Mononuclear cell (primary cell): Measurements from ENCODE around the gene B4GALT1. TPM values are rescaled to one million over a fixed set of nuclear protein-coding genes. Genes with fewer than 3 reads are reported as not detected.

ENCODE experiments used
- H3K27me3 ChIP-seq: 2 replicates; pipeline ENCODE4 v1.6.0; 2011; ENCODE audit warnings: low read length, control low read depth; ENCODE audit not compliant: insufficient read depth
- H3K4me1 ChIP-seq: 2 replicates; pipeline ENCODE4 v1.5.1; 2011; ENCODE audit warnings: mild to moderate bottlenecking, low read length, control low read depth; ENCODE audit not compliant: insufficient read depth
- H3K4me3 ChIP-seq: 2 replicates; pipeline ENCODE4 v1.5.1; 2011; ENCODE audit warnings: mild to moderate bottlenecking, low read length, moderate library complexity
- H3K9me3 ChIP-seq: 2 replicates; pipeline ENCODE4 v1.5.1; 2011; ENCODE audit warnings: low read depth, mild to moderate bottlenecking, control low read depth, low read length
- total RNA-seq: library from RNA; depleted of rRNA; stranded (reverse); fragments of >200 nt; gene quantifications from one replicate; pipeline ENCODE4 v1.2.3, GENCODE V29; 2012

The B4GALT1 gene
- total RNA-seq, 1 donor: 62.5 TPM

DNA sequence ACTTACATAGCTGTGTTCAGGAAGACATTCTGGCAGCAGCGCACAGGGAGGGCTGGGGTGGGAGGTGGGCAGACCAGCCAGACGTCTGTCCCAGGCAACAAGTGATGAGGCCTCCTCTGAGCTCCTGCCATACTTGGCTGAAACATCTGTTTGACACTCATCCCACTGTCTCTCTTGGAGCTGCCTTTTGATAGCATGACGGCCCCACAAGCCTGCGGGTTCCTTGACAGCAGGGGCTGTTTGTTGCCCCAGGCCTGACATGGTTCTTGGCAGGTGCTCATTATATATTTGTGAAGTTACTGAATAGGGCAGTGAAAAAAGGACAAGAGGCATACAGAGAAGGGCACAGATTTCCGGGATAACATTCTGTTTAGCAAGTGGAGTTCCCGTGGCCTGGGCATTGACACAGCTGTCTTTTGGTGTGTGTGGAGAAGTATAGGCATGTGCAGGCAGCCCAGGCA is 22.2 kb upstream of the B4GALT1 start:
- Histone ChIP-seq H3K4me1 (no peaks in the 10 kb centered on the region), H3K27me3 (no peaks in the 10 kb centered on the region), H3K9me3 (no peaks in the 10 kb centered on the region), H3K4me3 (no peak overlapping the region)

- Histone ChIP-seq H3K4me1 (no peaks in the 10 kb centered on the region), H3K4me3 (no peak overlapping the region), H3K9me3 (no peaks in the 10 kb centered on the region), H3K27me3 (no peaks in the 10 kb centered on the region)
Measured at GRCh38 chr9:33188711-33189110, 21.6 kb upstream of the B4GALT1 start.

DNA sequence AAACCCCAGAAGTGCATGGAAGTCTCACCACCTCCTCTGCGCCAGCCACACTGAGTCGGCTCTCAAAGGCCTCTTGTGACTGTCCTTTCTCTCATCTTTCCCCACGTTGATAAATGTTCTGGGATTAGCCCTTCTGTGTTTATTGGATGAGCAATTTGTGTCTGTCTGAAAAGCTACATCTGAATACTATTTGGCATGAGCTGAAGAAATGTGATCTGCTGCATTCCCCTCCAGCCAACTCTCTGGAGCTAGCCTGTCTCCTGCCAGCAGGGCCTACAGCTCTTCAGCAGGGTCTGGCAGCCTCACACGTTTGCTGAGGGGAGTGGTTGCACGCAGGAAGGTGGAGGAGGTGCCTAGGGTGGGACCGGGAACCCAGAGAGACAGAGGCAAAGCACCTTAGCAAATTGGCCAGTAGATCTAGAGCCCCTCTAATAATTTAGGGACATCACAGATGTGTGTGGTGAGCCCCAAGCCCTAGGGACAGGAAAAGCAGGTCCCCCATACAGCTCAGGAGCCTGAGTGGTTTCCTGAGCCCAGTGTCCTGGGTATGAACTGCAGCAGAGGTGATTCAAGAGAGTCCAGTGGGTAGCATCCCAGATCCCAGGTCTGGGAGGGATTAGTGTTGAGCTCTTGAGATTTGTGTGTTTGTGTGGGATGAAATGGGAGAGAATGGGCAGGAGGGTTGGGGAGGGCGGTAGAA is 20.5 kb upstream of the B4GALT1 start:
- H3K4me1 ChIP-seq: no peaks in the 10 kb centered on the region
- no peaks in the 10 kb centered on the region for H3K27me3 ChIP-seq
- no peaks in the 10 kb centered on the region for H3K9me3 ChIP-seq

DNA sequence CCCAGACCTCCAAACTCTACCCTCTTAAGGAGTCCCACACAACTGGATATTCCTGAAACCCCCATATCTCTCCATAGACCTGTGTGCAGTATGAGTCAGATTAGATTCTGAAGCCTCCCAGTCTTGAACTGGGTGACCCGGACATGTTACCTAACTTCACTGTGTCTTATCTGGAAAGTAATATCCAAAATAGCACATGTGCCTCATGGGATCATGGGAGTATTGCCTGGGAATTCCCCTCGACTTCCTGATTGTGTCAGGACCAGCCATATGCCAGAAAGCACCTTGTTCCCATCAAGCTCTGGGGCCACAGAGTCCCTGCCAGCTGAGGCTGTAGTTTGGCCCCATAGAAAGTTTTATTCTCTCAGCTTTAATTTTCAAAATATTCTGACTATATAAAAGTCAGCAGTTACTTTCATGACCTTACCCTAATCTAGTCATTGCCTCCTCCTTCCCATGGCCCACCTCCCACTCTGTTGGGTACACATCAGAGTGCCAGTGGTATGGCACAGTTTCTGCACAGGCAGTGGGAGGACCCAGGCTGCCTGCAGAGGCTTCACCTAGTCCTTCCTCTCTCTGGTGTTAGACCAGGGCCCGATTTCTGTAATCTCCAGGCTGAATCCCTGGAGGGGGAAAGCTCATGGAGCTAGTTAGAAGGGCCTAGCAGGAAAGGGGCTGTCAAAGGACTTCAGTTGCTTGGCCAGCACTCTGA is 19.5 kb upstream of the B4GALT1 start:
- Histone ChIP-seq H3K4me3 (no peak overlapping the region), H3K9me3 (no peaks in the 10 kb centered on the region), H3K4me1 (no peaks in the 10 kb centered on the region), H3K27me3 (peaks cover 4% of the 10 kb centered on the region)

More for the DNA sequence above, 20.5 kb upstream of the B4GALT1 start:
- no peak overlapping the region for H3K4me3 ChIP-seq

- Histone ChIP-seq H3K4me1 (no peaks in the 10 kb centered on the region), H3K9me3 (no peaks in the 10 kb centered on the region), H3K27me3 (peaks cover 6% of the 10 kb centered on the region), H3K4me3 (no peak overlapping the region)
Measured at GRCh38 chr9:33185858-33186257, 18.7 kb upstream of the B4GALT1 start.

DNA sequence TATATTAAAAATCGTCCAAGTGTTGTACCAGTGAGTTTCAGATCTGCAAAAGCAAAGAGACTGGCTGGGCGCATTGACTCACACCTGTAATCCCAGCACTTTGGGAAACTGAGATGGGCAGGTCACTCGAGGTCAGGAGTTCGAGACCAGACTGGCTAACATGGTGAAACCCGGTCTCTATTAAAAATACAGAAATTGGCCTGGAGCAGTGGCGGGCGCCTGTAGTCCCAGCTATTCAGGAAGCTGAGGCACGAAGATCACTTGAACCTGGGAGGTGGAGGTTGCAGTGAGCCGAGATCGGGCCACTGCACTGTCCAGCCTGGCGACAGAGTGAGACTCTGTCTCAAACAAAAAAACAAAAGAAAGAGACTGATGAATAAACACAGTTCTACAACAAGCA is 18.3 kb upstream of the B4GALT1 start:
- Histone ChIP-seq H3K4me1 (no peaks in the 10 kb centered on the region), H3K4me3 (no peak overlapping the region), H3K27me3 (peaks cover 6% of the 10 kb centered on the region)

GRCh38 chr9:33184963-33185362 is 17.8 kb upstream of the B4GALT1 start:
- no peaks in the 10 kb centered on the region for H3K4me1 ChIP-seq
- peaks cover 6% of the 10 kb centered on the region for H3K27me3 ChIP-seq
- H3K4me3 ChIP-seq: no peak overlapping the region
- H3K9me3 ChIP-seq: no peaks in the 10 kb centered on the region

More for the DNA sequence above, 18.3 kb upstream of the B4GALT1 start:
- H3K9me3 ChIP-seq: no peaks in the 10 kb centered on the region

DNA sequence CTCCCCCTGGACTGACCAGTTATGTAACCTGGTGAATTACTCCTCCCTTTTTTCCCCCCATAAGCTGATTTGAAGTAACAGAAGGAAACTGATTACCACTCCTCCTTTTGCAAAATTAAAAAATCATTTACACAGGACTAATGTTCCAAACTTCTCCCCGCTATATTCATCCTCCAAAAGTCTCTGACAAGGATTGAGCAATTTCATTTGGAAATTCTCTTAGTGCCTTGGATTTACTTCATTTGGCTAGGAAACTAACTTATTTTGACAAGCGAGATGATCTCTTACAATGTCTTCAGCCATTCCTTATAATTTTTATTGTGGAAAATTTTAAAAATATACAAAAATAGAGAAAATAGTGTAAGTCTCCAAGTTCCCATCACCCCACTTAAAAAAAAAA is 15.4 kb upstream of the B4GALT1 start:
- peaks cover 6% of the 10 kb centered on the region for H3K27me3 ChIP-seq
- H3K4me3 ChIP-seq: no peak overlapping the region
- H3K4me1 ChIP-seq: no peaks in the 10 kb centered on the region
- no peaks in the 10 kb centered on the region for H3K9me3 ChIP-seq

DNA sequence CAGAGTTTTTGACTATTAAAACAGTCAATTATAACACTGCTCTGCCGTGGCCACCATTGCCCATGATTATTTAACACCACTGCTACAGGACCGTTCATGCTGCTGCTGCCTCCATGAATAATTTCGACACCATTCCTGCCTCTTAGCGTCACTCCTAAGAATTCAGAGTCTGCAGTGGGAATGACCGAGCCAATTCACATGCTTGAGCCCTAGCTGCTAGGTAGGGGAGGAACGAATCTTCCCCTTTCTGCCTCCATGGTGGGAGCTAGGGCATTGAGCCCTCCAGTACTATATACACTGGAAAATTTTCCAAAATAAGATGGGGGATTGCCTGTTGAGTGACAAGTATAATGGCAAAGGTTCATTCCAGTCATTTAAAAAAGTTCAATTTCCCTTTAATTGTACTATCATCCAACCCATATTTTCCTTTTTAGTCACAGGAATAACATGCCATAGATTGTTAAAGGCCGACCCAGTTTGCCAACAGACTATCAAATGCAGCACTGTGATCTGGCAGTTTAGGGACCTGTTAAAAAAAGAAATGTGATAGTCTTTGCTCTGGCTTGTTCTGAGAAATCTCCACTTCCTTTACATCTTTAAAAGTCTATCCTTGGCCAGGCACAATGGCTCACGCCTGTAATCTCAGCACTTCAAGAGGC is 13.5 kb upstream of the B4GALT1 start:
- H3K9me3 ChIP-seq: no peaks in the 10 kb centered on the region
- no peak overlapping the region for H3K4me3 ChIP-seq
- peaks cover 6% of the 10 kb centered on the region for H3K27me3 ChIP-seq
- H3K4me1 ChIP-seq: no peaks in the 10 kb centered on the region

- no peak overlapping the region for H3K4me3 ChIP-seq
- H3K27me3 ChIP-seq: peaks cover 6% of the 10 kb centered on the region
- H3K9me3 ChIP-seq: no peaks in the 10 kb centered on the region
- H3K4me1 ChIP-seq: no peaks in the 10 kb centered on the region
Measured at GRCh38 chr9:33178972-33179697, 12.0 kb upstream of the B4GALT1 start.

- no peaks in the 10 kb centered on the region for H3K9me3 ChIP-seq
- H3K4me1 ChIP-seq: no peaks in the 10 kb centered on the region
- H3K27me3 ChIP-seq: peaks cover 6% of the 10 kb centered on the region
- H3K4me3 ChIP-seq: no peak overlapping the region
Measured at GRCh38 chr9:33177639-33178038, 10.5 kb upstream of the B4GALT1 start.

- H3K4me1 ChIP-seq: no peaks in the 10 kb centered on the region
- H3K27me3 ChIP-seq: peaks cover 5% of the 10 kb centered on the region
- H3K9me3 ChIP-seq: no peaks in the 10 kb centered on the region
- no peak overlapping the region for H3K4me3 ChIP-seq
Measured at GRCh38 chr9:33177086-33177485, 9.9 kb upstream of the B4GALT1 start.

DNA sequence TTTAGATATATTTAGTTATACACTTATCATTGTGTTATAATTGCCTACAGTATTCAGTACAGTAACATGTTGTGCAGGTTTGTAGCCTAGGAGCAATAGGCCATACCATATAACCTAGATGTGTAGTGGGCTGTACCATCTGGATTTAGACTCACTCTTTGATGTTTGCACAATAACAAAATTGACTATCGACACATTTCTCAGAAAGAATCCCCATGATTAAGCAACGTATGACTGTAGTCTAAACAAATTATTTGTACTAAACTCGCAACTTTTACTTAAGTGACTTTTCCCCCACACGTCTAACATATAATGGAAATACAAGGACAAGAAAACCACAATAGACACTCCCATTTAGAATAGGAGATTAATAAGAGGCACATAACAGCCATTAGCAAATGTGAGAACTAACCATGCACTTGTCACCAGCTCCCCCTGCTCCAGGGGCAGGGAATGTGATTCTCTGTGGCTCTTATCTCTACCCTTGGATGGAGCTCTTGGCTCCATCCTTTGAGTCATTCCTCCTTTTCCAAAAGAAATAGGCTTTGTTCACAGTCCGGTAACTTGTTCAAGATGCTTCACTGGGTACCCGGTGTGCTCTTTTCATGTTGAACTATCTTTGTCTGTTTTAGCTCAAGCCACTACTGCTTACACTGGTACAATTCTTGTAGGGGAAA is 8.7 kb upstream of the B4GALT1 start:
- peaks cover 4% of the 10 kb centered on the region for H3K4me1 ChIP-seq
- H3K9me3 ChIP-seq: no peaks in the 10 kb centered on the region
- no peaks in the 10 kb centered on the region for H3K27me3 ChIP-seq
- H3K4me3 ChIP-seq: no peak overlapping the region
